Karpas-422 (cell line): ENCODE measurements around the gene MYO9B. TPM values are rescaled to one million over a fixed set of nuclear protein-coding genes. Genes with fewer than 3 reads are reported as not detected.

Experiments used
- DNase-seq: peaks from one replicate; pipeline ENCODE4 v3.0.0-alpha.2; 2015
- H2AFZ ChIP-seq: fragments of 200-600 bp; sonication (generic); 2 replicates; pipeline ENCODE4 v1.6.1; 2014; ENCODE audit warnings: antibody characterized with exemption, low read length, mixed read lengths
- H3K27ac ChIP-seq: fragments of 200-600 bp; sonication (generic); 2 replicates; pipeline ENCODE4 v1.5.1; 2014; ENCODE audit warnings: mild to moderate bottlenecking, low read length, moderate library complexity
- H3K27me3 ChIP-seq: fragments of 200-600 bp; sonication (generic); 2 replicates; pipeline ENCODE4 v1.6.1; 2014; ENCODE audit warnings: low read length, mixed read lengths
- H3K36me3 ChIP-seq: fragments of 200-600 bp; sonication (generic); 2 replicates; pipeline ENCODE4 v1.6.1; 2014; ENCODE audit warnings: low read length, mixed read lengths; ENCODE audit not compliant: insufficient read depth
- H3K4me1 ChIP-seq: fragments of 200-600 bp; sonication (generic); 2 replicates; pipeline ENCODE4 v1.6.1; 2014; ENCODE audit warnings: mild to moderate bottlenecking, low read length, mixed read lengths
- H3K4me2 ChIP-seq: fragments of 200-600 bp; sonication (generic); 2 replicates; pipeline ENCODE4 v1.6.1; 2014; ENCODE audit warnings: low read length, low read depth, mild to moderate bottlenecking; ENCODE audit not compliant: poor library complexity, severe bottlenecking
- H3K4me3 ChIP-seq: fragments of 200-600 bp; sonication (generic); 2 replicates; pipeline ENCODE4 v1.5.1; 2014; ENCODE audit warnings: mild to moderate bottlenecking, antibody characterized with exemption, low read length, mixed read lengths
- H3K79me2 ChIP-seq: fragments of 200-600 bp; sonication (generic); 2 replicates; pipeline ENCODE4 v1.6.1; 2014; ENCODE audit warnings: mild to moderate bottlenecking, low read length, mixed read lengths
- H3K9ac ChIP-seq: fragments of 200-600 bp; sonication (generic); 2 replicates; pipeline ENCODE4 v1.6.0; 2014; ENCODE audit warnings: low read length
- H3K9me2 ChIP-seq: fragments of 200-600 bp; sonication (generic), shearing (Covaris generic); replicated peaks from 2 replicates; pipeline ENCODE4 v1.6.0; 2014; ENCODE audit warnings: mild to moderate bottlenecking, low read length, moderate library complexity; ENCODE audit not compliant: insufficient read depth
- H3K9me3 ChIP-seq: fragments of 300-700, 200-600 bp; sonication (generic); 2 replicates; pipeline ENCODE4 v1.6.1; 2014; ENCODE audit warnings: low read length, mixed read lengths
- H4K20me1 ChIP-seq: fragments of 200-600 bp; sonication (generic); 2 replicates; pipeline ENCODE4 v1.6.1; 2014; ENCODE audit warnings: mild to moderate bottlenecking, antibody characterized with exemption, low read length, low read depth; ENCODE audit not compliant: insufficient read depth
- total RNA-seq: library from RNA; depleted of rRNA; stranded (reverse); fragments of >200 nt; shearing (Covaris generic); gene quantifications from 2 replicates; pipeline ENCODE4 v1.2.3, GENCODE V29; 2014; ENCODE audit warnings: low replicate concordance

MYO9B gene
- total RNA-seq, 1 experiment from 2014 or later, result 80.1 TPM

DNA sequence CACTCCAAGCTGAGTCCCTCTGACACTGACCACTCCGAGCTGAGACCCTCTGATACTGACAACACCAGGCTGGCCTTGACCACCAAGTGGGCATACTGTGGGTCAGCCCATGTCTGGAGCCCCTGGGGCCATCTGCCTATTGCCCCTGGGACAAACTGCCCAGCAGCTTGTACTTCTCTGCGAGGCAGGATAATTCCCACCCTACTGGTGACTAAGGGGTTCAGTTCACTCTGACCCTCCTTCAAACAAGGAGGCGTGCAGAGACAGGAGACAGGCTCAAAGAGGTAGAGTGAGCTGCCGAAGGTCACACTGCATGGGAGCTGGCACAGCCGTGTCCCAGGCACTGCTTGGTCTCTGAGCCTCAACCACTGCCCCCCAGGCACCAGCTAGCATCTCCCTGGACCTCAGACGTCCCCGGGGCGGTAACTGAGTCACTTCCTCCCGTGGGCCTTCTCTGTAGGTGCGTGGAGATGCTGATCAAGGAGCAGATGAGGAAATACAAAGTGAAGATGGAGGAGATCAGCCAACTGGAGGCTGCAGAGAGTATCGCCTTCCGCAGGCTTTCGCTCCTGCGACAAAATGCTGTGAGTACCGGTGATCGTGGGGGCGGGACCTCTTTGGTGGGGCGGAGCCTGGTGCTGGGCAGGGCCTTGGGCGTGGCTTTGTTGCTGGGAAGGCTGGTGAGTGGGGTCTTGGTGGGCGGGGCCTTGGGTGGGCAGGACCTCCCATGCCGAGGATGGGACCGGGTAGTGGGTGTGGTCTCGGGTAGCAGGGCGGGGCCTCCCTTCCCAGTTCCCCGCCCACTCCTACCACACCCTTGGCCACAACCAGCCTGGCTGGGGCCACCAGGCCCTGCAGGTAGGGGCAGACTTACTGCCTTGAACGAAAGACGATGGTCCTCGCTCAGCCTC lies 133.8 kb downstream of the MYO9B start:
- peak overlapping the region; percentile 34 for H3K4me2 ChIP-seq
- H3K4me1 ChIP-seq, result peaks cover 14% of the 10 kb centered on the region
- no peaks in the 10 kb centered on the region for H3K9me3 ChIP-seq
- peak; percentile 98 for DNase-seq
- peak overlapping the region; percentile 35; the same call in 1 of the 2 replicates for H3K9ac ChIP-seq
- no peaks in the 10 kb centered on the region for H4K20me1 ChIP-seq
- H3K27me3 ChIP-seq, result no peaks in the 10 kb centered on the region
- no peak overlapping the region for H2AFZ ChIP-seq
- H3K27ac ChIP-seq, result peak overlapping the region; percentile 49
- peaks cover 12% of the 10 kb centered on the region for H3K36me3 ChIP-seq
- no peaks in the 10 kb centered on the region for H3K9me2 ChIP-seq
- H3K79me2 ChIP-seq, result no peaks in the 10 kb centered on the region
- peak overlapping the region; percentile 13; the same call in 1 of the 2 replicates for H3K4me3 ChIP-seq

- Histone ChIP-seq H3K27ac (no peak overlapping the region), H3K9me3 (no peaks in the 10 kb centered on the region), H3K27me3 (no peaks in the 10 kb centered on the region), H3K9ac (no peak overlapping the region), H4K20me1 (no peaks in the 10 kb centered on the region), H3K36me3 (peaks cover 9% of the 10 kb centered on the region), H2AFZ (no peak overlapping the region), H3K4me2 (no peak overlapping the region), H3K4me1 (peaks cover 22% of the 10 kb centered on the region), H3K9me2 (no peaks in the 10 kb centered on the region), H3K79me2 (no peaks in the 10 kb centered on the region), H3K4me3 (no peak overlapping the region)
- no peak for DNase-seq
Measured at GRCh38 chr19:17210296-17210695, 134.7 kb downstream of the MYO9B start.

DNA sequence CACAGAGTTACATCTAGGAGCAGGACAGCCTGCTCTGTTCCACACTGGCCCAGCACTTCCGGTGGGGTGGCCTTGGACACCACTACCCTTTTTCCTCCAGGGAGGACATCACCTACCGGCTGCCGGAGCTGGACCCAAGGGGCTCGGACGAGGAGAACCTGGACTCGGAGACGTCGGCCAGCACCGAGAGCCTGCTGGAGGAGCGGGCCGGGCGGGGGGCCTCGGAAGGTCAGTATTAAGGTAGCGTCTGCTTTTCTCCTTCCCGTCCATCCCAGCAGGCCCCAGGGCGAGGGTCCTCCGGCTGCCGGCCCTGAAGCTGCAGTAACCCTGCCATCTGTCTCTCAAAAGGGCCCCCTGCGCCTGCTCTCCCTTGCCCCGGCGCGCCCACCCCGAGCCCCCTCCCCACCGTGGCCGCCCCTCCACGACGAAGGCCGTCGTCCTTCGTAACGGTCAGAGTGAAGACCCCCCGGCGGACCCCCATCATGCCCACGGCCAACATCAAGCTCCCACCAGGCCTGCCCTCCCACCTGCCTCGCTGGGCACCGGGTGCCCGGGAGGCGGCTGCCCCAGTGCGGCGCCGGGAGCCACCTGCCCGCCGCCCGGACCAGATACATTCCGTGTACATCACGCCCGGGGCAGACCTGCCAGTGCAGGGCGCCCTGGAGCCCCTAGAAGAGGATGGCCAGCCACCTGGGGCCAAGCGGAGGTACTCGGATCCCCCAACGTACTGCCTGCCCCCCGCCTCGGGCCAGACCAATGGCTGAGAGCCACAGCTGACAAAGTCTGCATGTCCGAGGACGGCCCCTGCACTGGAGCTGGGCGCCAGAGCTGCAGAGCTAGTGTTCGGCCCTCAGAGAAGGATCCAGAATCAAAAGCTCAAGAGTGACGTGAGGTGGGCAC lies 136.2 kb downstream of the MYO9B start:
- H3K9me2 ChIP-seq, result no peaks in the 10 kb centered on the region
- no peaks in the 10 kb centered on the region for H3K27me3 ChIP-seq
- H3K4me2 ChIP-seq, result no peak overlapping the region
- no peak overlapping the region for H2AFZ ChIP-seq
- peaks cover 31% of the 10 kb centered on the region for H3K4me1 ChIP-seq
- no peak for DNase-seq
- no peaks in the 10 kb centered on the region for H4K20me1 ChIP-seq
- H3K4me3 ChIP-seq, result no peak overlapping the region
- H3K27ac ChIP-seq, result no peak overlapping the region
- H3K79me2 ChIP-seq, result no peaks in the 10 kb centered on the region
- H3K9ac ChIP-seq, result no peak overlapping the region
- no peaks in the 10 kb centered on the region for H3K9me3 ChIP-seq
- peaks cover 17% of the 10 kb centered on the region for H3K36me3 ChIP-seq

DNA sequence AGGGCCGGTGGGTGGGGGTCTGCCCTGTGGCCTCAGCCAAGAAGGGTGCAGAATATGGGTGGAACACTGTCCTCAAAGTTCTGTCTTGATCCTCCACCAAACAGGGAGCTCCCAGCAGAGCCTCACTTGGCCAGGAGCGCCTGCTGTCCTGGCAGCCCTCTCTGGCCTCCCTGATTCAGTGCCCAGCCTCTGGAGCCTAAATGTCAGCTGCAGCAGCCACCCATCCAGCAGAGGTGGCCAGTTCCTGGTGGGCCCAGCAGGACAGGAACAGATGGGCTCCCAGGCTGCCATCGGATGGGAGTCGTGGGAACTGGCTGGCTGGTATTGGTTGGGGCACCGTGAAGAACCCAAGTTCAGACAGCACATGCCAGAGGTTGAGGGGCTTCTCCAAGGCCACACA lies 137.8 kb downstream of the MYO9B start:
- no peaks in the 10 kb centered on the region for H3K27me3 ChIP-seq
- peaks cover 31% of the 10 kb centered on the region for H3K4me1 ChIP-seq
- H3K36me3 ChIP-seq, result peaks cover 25% of the 10 kb centered on the region
- no peaks in the 10 kb centered on the region for H3K9me2 ChIP-seq
- H3K4me3 ChIP-seq, result no peak overlapping the region
- no peak overlapping the region for H2AFZ ChIP-seq
- H3K79me2 ChIP-seq, result no peaks in the 10 kb centered on the region
- no peaks in the 10 kb centered on the region for H4K20me1 ChIP-seq
- no peaks in the 10 kb centered on the region for H3K9me3 ChIP-seq
- no peak overlapping the region for H3K27ac ChIP-seq
- DNase-seq, result no peak
- H3K9ac ChIP-seq, result no peak overlapping the region
- no peak overlapping the region for H3K4me2 ChIP-seq

- no peaks in the 10 kb centered on the region for H3K9me3 ChIP-seq
- H3K27ac ChIP-seq, result peak overlapping the region; percentile 70
- no peaks in the 10 kb centered on the region for H3K27me3 ChIP-seq
- peak overlapping the region; percentile 84 for H3K9ac ChIP-seq
- H3K4me2 ChIP-seq, result peak overlapping the region; percentile 83
- H3K36me3 ChIP-seq, result peaks cover 32% of the 10 kb centered on the region
- H2AFZ ChIP-seq, result no peak overlapping the region
- no peaks in the 10 kb centered on the region for H3K79me2 ChIP-seq
- H3K9me2 ChIP-seq, result no peaks in the 10 kb centered on the region
- peaks cover 20% of the 10 kb centered on the region for H3K4me1 ChIP-seq
- no peaks in the 10 kb centered on the region for H4K20me1 ChIP-seq
- H3K4me3 ChIP-seq, result peak overlapping the region; percentile 74
- no peak for DNase-seq
Measured at GRCh38 chr19:17214508-17215126, 139.0 kb downstream of the MYO9B start.

- peak within 1 kb of the TSS; percentile 70 for H3K27ac ChIP-seq
- no peaks in the 10 kb centered on the region for H3K9me3 ChIP-seq
- DNase-seq, result peak; percentile 97
- H2AFZ ChIP-seq, result peak within 1 kb of the TSS; percentile 80; the same call in 1 of the 2 replicates
- no peaks in the 10 kb centered on the region for H3K79me2 ChIP-seq
- peaks cover 19% of the 10 kb centered on the region for H3K4me1 ChIP-seq
- peak within 1 kb of the TSS; percentile 84 for H3K9ac ChIP-seq
- H4K20me1 ChIP-seq, result no peaks in the 10 kb centered on the region
- peak within 1 kb of the TSS; percentile 83 for H3K4me2 ChIP-seq
- no peaks in the 10 kb centered on the region for H3K9me2 ChIP-seq
- H3K4me3 ChIP-seq, result peak within 1 kb of the TSS; percentile 74
- H3K36me3 ChIP-seq, result peaks cover 28% of the 10 kb centered on the region
- no peaks in the 10 kb centered on the region for H3K27me3 ChIP-seq
Measured at GRCh38 chr19:17215127-17215971, 139.8 kb downstream of the MYO9B start, which contains the start of gene USE1. TSS of gene USE1 (plus strand) at chr19:17215357. CDS start at chr19:17215406, 49 bp downstream.

DNA sequence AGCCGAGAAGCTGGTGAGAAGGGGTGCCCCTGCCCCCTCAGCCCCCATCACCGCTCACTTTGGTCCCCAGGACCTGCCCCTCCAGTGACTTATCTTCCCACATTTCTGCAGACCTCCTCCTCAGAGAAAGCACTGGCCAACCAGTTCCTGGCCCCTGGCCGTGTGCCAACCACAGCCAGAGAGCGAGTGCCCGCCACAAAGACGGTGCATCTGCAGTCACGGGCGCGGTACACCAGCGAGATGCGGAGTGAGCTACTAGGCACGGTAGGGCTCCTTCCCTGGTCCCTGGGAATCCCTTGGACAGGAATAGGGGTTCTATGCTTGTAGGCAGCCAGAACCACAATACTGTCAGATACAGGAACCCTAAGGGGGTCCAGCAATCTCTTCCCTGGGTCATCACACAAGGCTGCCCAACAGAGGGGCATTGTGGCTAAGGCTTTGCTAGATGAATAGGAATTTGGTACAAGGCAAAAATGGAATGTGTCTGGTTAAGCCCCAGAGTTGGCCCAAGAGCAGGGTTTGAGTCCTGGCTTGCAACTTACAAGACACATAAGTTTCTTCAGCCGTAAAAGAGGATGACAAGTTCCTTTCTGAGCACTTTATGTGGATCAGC lies 140.6 kb downstream of the MYO9B start:
- H3K27ac ChIP-seq, result no peak overlapping the region
- peaks cover 18% of the 10 kb centered on the region for H3K4me1 ChIP-seq
- no peak overlapping the region for H2AFZ ChIP-seq
- H3K4me2 ChIP-seq, result peak overlapping the region; percentile 83
- H3K27me3 ChIP-seq, result no peaks in the 10 kb centered on the region
- no peaks in the 10 kb centered on the region for H4K20me1 ChIP-seq
- no peaks in the 10 kb centered on the region for H3K9me2 ChIP-seq
- peak overlapping the region; percentile 74 for H3K4me3 ChIP-seq
- no peaks in the 10 kb centered on the region for H3K79me2 ChIP-seq
- DNase-seq, result no peak
- peak overlapping the region; percentile 84 for H3K9ac ChIP-seq
- no peaks in the 10 kb centered on the region for H3K9me3 ChIP-seq
- H3K36me3 ChIP-seq, result peaks cover 24% of the 10 kb centered on the region
